Esophagus mucosa (tissue), 1 donor: Measurements from ENCODE around the gene IFT27. TPM values are rescaled to one million over a fixed set of nuclear protein-coding genes. Genes with fewer than 3 reads are reported as not detected.
A peak's percentile ranks its signal among the peaks of the same experiment; 100 is the strongest.

Experiments
- ATAC-seq: fragments of 200-7000 bp; cut with Tn5 transposase; one replicate; pipeline ENCODE4 v1.9.1; 2020
- total RNA-seq: library from RNA; stranded (reverse); gene quantifications from one replicate; pipeline ENCODE4 v1.2.4, GENCODE V29; 2023
- donor health status: DM: yes; HTN: yes; CAD: no.

The IFT27 gene, protein sequence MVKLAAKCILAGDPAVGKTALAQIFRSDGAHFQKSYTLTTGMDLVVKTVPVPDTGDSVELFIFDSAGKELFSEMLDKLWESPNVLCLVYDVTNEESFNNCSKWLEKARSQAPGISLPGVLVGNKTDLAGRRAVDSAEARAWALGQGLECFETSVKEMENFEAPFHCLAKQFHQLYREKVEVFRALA
- 12.6 TPM for total RNA-seq

DNA sequence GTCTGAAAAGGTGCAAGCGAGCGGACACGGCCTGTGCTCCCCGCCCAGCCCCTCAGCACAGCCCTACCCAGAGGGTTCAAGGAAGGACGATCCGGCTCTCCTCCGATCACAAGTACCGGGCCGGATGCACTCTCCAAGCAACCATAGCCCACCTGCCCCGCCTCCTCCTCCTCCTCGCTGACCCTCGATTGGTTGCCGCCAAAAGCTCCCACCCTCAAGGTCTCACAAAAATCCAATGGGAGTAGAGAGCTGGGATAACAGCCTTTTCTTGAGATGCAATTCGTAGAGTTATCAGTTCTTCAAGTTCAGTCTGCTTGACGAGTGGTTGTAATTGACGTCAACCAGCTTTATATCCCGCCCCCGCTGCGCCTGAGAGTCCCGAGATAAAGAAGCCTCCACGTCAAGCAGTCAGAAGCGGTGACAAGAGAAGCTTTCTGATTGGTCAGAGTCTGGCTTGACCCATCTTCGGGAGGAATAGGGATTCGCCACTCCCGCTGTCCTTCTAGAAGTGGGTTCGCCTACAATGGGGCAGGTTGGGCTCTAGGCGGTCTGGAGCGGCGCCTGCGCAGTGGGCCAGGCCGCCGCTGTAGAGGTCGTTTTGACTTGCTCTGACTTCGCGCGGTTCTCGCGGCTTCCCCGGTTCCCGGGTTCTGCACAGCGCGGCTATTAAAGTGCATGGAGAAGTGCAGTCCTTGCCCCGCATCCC lies at the start of gene IFT27:
TSS of gene IFT27 (minus strand) at position 156 of the 706 bp plus-strand sequence. CDS start 412 bp downstream, outside the sequence.
- ATAC-seq: peak; percentile 97

DNA sequence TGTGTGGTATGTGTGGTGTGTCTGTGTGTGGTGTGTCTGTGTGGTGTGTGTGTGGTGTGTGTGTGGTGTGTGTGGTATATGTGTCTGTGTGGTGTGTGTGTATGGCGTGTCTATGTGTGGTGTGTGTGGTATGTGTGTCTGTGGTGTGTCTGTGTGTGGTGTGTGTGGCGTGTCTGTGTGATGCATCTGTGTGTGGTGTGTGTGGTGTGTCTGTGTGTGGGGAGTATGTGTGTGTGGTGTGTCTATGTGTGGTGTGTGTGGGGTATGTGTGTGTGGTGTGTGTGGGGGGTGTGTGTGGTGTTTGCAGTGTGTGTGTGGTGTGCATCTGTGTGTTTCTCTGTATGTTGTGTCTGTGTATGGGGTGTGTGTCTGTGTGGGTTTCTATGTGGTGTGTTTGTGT lies 48.7 kb upstream of the IFT27 start:
- no peak for ATAC-seq

DNA sequence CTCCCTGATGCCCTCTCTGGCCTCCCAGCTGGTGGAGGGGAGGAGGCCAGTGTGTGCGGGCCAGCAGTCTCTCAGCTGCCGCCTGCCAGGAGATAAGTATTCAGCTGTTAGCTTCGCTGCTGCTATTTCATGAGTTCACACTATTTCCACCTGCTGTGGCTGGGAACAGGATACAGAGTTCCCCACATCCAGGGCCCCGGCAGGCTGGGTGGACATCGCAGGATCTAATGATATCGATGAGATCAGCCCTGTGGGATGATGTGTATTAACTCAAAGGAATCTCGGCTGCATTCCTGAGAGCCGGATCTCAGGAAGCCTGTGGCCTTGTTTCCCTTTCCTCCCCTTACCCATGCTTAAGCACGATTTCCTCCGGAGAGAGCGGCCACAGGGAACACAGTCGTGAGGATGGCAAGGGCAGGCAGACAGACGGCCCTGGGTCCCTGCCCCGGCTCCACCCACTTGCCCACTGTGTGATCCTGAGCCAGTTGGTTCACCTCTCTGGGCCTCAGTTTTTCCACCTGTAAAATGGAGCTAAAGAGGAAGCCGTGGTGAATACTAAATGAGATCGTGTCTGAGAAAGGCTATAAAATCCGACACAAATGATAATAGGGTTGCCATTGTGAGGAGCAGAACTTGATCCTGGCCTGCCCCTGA lies 47.4 kb upstream of the IFT27 start:
- ATAC-seq: no peak

DNA sequence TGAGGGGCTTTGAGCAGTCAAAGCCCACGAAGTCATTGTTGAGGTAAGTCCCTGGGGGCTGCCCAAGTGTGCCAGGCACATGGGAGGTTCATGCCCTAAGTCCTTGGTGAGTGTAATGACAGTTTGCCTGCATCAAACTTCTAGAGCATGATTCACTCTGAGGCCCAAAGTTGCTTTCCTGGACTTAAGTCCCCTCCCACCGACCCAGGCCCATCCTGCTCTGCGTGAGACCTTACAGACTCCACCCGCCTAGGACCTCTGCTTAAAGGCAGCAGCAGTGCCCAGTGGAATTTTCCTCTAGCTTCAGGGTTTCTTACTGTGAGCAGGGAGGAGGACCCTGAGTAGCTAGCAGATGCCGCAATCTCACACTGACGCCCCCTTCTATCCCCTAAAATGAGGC lies 46.7 kb upstream of the IFT27 start:
- ATAC-seq: no peak

DNA sequence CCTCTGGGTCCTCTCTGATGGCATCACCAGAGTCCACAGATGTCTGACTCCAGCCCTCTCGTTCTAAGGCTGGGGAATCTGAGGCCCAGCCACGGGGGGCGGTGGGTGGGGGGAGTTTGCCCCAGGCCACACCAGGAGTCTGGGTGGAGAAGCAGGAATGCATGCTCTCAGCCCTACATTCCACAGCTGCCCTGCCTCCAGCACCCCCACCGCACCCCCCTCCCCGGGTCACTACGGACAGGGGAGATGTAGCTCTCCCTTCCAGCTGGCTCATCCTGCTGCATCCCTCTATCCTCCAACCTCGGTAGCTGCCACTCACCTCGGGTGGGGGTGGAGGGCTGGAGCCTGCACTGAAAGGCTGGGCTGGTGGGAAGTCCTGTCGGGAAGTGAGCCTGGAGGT lies 43.2 kb upstream of the IFT27 start:
- no peak for ATAC-seq

DNA sequence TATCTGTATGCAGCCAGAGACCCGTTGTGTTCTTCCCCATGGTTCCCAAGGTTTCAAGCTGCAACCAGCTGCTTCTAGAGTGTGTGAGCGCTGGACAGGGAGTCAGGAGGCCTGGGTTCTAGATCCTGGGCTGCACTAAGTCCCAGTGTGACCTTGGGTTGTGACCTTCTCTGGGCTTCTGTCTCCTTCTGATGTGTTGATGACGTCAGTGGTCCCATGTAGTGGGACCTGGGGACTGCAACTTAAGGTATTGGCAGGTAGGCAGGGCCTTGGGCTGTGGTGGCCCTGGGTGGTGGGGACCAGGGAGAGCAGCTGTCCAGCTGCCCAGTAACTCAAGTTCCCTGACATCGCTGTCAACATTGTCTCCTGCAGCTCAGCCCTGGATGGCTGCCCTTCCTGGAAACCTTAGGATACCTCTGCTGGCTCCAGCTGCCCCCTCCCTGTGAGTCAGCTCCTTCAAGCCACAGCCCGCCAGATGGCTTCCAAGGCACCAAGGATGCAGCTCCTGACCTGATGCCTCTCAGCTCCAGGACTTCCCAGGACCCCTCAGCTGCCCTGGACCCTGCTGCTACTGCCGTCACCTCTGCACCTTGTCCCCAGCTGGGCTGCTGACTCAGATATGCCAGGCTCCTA lies 42.2 kb upstream of the IFT27 start:
- ATAC-seq: no peak

DNA sequence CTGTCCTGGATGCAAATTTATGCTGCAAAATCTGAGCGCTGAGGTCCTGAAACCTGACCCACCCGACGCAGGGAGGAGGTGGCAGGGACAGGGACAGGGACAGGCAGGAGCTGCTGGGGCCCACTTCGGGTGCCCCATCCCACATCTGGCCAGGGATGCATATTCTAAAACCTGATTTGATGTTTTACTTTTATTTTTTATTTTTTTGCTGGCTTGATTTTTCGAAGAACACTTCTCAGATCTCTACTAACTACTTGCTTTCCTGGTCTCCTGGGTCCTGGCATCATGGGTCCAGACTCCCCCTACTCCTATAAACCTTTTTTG lies 41.6 kb upstream of the IFT27 start:
- ATAC-seq: no peak

DNA sequence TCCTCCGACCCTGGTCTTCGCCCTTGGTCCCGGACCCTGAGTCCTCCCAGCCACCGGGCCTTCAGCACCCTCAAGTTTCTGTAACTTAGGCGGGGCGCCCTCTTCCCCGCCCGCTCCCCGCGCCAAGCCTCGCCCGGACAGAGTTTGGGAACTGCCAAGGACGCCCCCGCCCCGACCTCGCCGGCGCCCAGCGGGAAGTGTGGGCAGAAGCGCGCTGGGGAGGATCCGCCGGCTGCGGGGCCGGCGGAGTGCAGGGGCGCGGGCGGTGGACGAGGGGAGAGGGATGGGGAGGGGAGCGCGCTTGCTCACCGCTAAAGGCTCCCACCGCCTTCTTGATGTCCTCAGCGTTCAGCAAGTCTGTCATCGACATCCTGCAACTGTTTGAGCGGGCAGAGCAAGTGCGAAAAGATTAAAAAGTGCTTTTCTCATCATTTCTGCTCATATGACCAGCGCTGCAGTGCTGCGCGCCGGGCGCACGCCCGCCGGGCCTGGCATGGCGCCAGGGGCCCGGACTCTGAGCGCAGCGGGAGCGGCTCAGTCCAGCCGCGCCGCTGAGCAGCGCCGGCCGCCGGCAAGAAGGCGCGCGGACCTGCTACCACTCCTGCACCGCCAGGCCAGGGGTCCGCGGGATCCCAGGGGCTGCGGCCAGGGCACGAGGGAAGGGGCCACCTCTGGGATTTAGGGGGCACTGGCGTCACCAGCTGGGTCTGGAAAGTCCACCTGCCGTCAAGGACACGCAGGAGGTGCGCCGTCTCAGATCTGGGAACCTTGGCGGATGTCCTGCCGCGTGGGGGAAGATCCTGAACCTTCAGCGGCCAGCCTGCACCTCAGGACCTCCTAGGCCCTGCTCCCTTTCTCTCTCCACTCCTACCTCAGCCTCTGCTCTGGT lies 41.0 kb upstream of the IFT27 start, which contains the start of gene PVALB:
TSS of gene PVALB (minus strand) at position 400 of the 889 bp plus-strand sequence. CDS start at position 370, 30 bp downstream.
- peak; percentile 30 for ATAC-seq

DNA sequence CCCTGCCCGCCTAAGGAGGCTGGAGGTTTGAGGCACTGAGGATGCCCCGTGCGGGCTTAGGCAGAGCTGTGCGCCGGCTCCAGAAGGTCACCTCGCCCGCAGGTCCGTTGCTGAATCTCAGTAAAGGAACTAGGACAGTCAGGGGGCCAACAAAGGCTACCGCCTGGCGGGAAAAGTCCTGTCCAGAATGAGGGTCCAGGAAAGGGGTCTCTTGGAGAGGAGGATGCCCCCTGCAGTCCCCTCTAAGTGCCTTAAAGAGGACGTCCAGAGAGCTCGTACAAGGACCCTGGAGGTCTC lies 40.4 kb upstream of the IFT27 start:
- no peak for ATAC-seq

DNA sequence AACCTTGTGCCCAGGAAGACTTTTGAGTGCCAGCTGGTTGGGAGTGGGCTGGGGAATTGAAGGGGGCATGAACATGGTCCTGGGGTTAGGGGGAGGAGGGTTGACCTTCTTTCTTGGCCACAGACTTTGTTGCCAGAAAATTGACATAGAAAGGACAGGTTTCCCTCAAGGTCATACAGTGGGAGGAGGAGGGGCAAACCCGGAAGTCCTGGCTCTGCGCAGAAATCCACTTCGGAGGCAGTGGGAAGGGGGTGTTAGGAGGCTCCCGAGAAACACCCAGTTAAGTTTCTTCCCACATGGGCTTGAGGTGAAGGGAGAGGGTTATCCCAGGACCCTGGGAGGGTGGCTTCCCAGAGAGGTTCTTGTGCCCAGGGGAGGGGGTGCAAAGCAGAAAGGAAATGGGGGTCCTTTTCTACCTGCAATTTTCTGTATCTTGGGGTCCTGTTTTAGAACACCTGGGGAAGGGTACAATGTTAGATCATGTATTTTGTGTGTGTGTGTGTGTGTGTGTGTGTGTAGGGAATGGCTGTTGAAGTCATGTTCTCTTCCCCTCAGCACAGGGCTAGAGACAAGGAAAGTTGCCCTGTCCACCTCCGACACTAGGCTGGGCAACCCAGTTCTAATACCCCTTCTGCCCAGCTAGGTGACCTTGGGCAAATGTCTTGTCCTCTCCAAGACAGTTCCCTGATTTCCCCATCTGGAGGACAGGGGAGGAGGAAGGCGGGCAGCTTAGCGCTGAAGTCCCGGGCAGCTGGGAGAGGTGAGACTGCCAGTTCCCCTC lies 39.8 kb upstream of the IFT27 start:
- no peak for ATAC-seq

DNA sequence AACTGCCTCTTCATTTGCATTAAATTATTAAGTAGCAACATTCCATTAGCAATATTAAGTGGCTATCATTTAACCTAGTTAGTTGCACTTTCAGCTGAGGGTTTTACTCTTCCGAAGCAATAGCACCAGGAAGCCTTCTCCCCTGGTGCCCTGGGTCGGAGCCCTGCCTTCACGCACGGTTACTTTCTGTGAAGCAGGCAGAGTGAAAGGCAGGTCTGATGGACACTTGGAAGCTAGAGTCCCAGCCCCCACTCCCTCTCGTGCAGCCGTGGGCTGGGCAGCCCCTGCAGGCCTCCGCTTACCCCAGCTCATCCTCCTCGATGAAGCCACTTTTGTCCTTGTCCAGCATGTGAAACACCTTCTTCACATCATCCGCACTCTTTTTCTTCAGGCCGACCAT lies 38.9 kb upstream of the IFT27 start:
- ATAC-seq: no peak

DNA sequence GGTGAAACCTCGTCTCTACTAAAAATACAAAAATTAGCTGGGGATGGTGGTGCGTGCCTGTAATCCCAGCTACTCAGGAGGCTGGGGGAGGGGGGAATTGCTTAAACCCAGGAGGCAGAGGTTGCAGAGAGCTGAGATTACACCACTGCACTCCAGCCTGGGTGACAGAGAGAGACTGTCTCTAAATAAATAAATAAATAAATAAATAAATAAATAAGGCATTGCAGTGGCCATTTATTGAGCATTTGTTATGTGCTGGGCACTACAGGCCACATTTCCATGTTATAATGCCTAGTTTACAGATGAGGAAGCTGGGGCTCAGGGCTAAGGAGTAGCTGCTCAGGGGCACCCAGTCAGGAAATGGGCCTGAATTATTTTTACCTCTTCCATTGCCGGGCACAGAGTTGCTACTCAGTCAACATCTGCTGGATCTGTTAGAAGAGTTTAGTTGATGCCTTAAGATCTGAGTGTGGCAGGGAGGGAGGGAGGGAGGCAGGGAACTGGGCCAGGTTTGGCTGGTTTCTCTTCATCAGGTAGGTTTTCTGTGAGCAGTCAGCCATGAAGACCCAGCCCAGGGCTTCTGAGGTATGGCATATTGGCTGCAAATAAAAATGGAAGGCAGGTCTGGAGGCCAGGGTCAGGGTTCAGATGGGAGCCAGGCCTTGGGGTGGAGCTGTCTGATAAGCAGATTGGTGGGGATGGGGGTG lies 35.3 kb upstream of the IFT27 start:
- ATAC-seq: no peak

DNA sequence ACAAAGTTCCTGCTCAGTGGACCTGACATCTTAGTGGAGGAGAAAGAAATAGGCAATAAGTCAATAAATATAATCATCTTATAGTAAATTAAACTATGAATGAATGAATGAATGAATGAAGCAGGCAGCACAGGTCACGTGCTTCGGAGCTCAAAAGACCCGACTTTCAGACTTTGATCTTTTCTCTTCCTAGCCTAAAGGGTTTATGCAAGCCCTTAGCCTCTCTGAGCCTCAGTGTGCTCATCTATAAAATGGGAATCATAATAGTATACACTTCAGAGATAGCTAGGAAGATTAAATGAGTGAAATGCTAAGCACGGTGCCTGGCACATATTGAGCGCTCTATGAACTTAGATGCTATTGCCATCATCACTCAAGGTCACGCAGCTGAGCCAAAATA lies 33.4 kb upstream of the IFT27 start:
- ATAC-seq: no peak

DNA sequence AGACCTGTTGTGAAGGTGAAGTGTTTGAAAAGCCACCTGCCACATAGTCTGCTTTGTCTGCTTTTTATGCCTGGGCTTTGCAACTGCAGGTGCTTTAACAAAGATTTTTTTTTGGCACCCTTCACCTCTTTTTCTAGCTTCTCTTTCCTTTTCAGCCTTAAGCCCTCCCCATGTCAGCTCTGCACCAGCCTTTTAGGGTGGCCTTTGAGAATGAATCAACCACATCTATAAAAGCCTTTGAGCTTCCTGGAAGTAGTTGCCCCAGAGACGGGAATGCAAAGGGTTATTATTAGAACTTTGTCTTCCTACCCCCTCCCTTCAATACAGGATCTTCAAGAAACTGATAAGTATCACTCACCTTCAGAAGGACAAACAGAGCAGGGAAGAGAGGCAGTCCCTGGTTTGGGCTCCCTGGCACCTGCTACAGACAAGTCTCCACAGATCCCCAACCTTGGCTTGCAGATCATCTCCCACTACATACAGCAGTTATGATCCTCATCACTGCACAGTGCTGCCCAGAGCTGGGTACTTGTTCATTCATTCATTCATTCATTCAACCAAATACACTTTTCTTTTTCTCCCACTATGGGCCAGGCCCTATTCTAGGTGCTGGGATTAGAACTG lies 32.9 kb upstream of the IFT27 start:
- ATAC-seq: no peak

DNA sequence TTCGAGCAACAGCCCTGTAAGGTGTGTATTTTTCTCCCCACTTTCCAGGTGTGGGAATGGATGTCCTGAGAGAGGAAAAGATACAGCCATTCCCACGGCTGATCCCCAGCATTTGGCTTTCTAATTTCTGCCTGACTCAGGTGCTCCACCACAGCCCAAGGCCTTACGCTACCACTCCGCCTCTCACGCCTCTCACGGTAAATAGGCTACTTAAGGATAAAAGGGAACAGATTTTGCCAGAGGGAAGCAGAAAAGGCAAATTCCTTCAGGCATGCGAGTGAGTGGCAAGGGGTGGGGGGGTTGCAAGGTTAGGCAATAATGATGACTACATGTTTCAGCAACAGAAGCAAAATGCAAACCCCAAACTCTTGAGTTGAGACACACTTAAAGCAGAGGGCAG lies 31.7 kb upstream of the IFT27 start:
- ATAC-seq: no peak

DNA sequence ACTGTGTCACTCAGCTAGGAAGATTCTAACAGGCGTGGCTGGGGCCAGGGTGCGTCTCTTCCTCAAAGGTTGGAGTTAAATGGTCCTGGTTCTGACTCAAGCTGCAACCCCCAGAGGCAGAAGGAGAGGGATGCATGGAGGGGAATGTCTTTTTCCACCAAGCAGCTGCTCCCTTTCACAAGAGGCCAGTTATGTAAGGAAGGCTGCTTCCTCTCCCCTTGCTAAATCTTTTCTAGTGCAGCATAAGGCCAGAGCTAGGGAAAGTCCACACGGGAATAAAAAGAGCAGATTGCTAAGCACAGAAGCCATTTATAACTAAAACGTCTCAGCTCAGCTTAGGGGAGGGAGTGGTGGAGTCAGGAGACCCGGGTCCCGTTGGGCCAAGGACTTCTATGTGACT lies 30.9 kb upstream of the IFT27 start:
- ATAC-seq: no peak

DNA sequence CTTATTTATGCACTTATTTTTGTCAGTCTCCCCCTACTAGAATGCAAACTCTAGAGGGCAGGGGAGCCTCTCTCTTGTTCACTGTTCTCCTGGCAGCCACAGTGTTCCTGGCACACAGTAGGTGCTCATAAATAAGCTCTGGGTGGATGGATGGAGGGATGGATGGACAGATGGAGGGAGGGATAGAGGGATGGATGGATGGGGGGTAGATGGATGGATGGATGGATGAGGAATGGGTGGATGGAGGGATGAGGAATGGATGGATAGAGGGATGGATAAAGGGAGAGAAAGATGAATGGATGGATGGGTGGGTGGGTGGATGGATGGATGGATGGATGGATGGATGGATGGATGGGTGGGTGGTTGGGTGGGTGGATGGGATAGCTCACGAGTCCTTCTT lies 27.4 kb upstream of the IFT27 start:
- no peak for ATAC-seq

DNA sequence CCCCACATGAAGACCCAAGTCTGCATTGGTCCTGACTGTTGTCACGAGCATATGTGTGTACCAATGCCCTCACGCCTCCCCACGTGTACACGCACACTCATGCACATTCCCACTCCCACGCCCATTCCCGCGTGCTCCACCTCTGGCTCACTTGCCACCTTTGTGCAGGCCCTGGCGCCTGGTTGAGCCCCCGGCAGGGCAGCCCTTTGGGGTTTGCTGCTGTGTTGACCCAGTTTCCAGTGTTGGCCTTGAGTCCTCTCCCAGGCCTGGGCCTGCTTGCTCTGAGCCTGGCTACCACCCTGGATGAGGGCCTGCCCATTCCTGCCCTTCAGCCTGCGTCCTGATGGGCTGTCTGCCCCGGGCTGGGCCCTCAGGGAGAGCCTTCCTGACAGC lies 22.8 kb upstream of the IFT27 start:
- ATAC-seq: peak; percentile 16

DNA sequence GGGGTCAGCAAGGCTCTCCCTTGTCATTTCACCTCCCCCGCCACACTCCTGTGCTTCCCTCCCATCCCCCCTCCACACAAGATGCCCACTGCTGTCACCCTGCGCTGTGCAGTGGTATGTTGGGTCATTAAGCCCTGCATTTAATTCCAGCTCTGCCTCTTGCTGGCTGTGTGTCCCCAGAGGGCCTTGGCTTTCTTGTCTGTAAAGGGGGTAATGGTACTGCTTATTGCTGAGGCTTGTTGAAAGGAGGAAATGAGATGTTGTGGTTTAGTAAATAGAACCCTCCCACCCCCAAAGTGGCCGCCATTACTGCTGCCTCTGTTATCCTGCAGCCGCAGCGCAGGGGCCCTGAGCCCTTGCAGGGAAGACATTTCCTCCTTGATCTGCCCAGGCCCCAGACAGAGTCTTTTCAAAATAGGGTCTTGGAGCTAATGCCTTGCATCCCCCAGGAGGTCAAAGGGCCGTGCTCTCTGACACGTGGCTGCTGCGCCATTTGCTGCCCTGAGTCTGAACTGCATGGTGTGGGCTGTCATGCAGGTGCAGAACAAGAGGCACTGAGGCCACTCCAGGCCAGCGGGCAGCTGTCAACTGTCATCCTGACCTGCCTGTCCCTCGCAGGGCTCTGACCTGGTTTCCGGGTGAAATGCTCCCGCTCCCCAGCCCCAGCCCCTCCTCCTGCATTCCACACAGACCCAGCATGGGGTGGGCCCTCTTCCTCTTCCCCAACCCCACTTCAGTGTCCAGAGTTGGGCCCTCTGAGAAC lies 22.2 kb upstream of the IFT27 start:
- ATAC-seq: no peak

DNA sequence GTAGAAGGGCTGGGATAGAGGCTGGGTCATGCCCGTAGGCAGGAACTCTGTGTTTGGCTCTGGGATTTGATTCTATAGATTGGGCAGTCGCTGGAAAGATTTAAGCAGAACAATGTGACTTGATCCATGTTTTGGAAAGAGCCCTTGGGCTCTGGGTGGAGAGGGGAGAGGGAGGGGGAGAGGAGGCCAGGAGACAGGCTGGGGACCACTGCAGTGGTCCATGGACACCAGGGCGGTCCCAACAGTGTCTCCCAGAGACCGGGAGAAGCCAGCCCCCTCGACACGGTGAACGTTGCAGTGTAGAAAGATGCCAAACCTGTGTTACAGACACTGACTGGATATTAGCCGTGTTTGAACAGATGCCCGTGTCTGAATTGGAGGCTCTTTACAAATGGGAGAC lies 21.5 kb upstream of the IFT27 start:
- no peak for ATAC-seq
